Activated CD8-positive, alpha-beta T cell treated with anti-CD3 and anti-CD28 coated beads for 36 hours (primary cell): ENCODE measurements around the gene MPV17L. TPM values are rescaled to one million over a fixed set of nuclear protein-coding genes. Genes with fewer than 3 reads are reported as not detected.
"Not testable (repeated sequence)": the region's sequence is repeated elsewhere in the genome, so short reads cannot be mapped to it uniquely, and the experiment has no call there.

Experiments
- ATAC-seq: fragments of 200-7000 bp; cut with Tn5 transposase; one replicate; pipeline ENCODE4 v1.10.0; 2021; ENCODE audit warnings: mild to moderate bottlenecking, moderate library complexity
- CTCF ChIA-PET: fragments of 350-600 bp; sonication (Branson Sonifier 250); formaldehyde crosslinking; loops from one replicate; lab custom pipeline; 2021; ENCODE audit warnings: antibody characterized with exemption; lab: Charles Lee
- POLR2A ChIA-PET: fragments of 350-600 bp; sonication (Branson Sonifier 250); formaldehyde crosslinking; loops from one replicate; lab custom pipeline; 2021; ENCODE audit warnings: antibody characterized with exemption; lab: Charles Lee
- DNase-seq: peaks from one replicate; pipeline ENCODE4 v3.0.0-alpha.2; 2020
- H3K27ac Mint-ChIP-seq: one replicate; pipeline ENCODE4 v1.8.0; 2021; ENCODE audit warnings: mild to moderate bottlenecking, mixed read lengths
- H3K27me3 Mint-ChIP-seq: one replicate; pipeline ENCODE4 v1.8.0; 2021; ENCODE audit warnings: mixed read lengths
- H3K36me3 Mint-ChIP-seq: one replicate; pipeline ENCODE4 v1.8.0; 2021; ENCODE audit warnings: low read depth, mixed read lengths
- H3K4me1 Mint-ChIP-seq: one replicate; pipeline ENCODE4 v1.8.0; 2021; ENCODE audit warnings: low read depth, mixed read lengths
- H3K4me3 Mint-ChIP-seq: one replicate; pipeline ENCODE4 v1.8.0; 2021; ENCODE audit warnings: mild to moderate bottlenecking, moderate library complexity, mixed read lengths
- H3K9me3 Mint-ChIP-seq: one replicate; pipeline ENCODE4 v1.8.0; 2021; ENCODE audit warnings: mixed read lengths
- intact Hi-C: fragments of 100-400 bp; cut with micrococcal nuclease; formaldehyde crosslinking; loops from one replicate; pipeline ENCODE4 v1.10.0; 2022
- total RNA-seq, 2 experiments: library from RNA; stranded (reverse); gene quantifications; one replicate each; pipeline ENCODE4 v1.2.3, GENCODE V29; 2021

MPV17L gene
- under 1 TPM; 0.20 to 0.47 TPM for total RNA-seq

GRCh38 chr16:15395631-15396508 lies at the start of gene MPV17L:
Gene MPV17L, plus strand, starts transcription at chr16:15395754. Its CDS starts 144 bp downstream, at chr16:15395898.
- peak; percentile 14 for DNase-seq
- H3K4me1 Mint-ChIP-seq, H3K36me3 Mint-ChIP-seq, CTCF ChIA-PET, intact Hi-C loops, H3K27ac Mint-ChIP-seq, POLR2A ChIA-PET, H3K9me3 Mint-ChIP-seq: not testable (repeated sequence)
- Mint-ChIP-seq H3K27me3 (peaks cover 20% of the 10 kb centered on the region), H3K4me3 (peak within 1 kb of the TSS; percentile 41)
- ATAC-seq = peak; percentile 53

- H3K27me3 Mint-ChIP-seq, H3K9me3 Mint-ChIP-seq, DNase-seq, H3K4me3 Mint-ChIP-seq, CTCF ChIA-PET, H3K4me1 Mint-ChIP-seq, POLR2A ChIA-PET, H3K27ac Mint-ChIP-seq, intact Hi-C loops, H3K36me3 Mint-ChIP-seq, ATAC-seq: not testable (repeated sequence)
Observed at GRCh38 chr16:15348721-15349120, 46.8 kb upstream of the MPV17L start.

GRCh38 chr16:15351251-15351650 lies 44.3 kb upstream of the MPV17L start:
- not testable (repeated sequence) for H3K9me3 Mint-ChIP-seq, H3K27me3 Mint-ChIP-seq, H3K4me3 Mint-ChIP-seq

GRCh38 chr16:15351745-15352144 lies 43.8 kb upstream of the MPV17L start:
- H3K27ac Mint-ChIP-seq, ATAC-seq, CTCF ChIA-PET, H3K36me3 Mint-ChIP-seq, H3K27me3 Mint-ChIP-seq, H3K4me3 Mint-ChIP-seq, intact Hi-C loops, POLR2A ChIA-PET, DNase-seq, H3K4me1 Mint-ChIP-seq, H3K9me3 Mint-ChIP-seq: not testable (repeated sequence)

More at GRCh38 chr16:15351251-15351650, 44.3 kb upstream of the MPV17L start:
- intact Hi-C loops, H3K4me1 Mint-ChIP-seq, H3K36me3 Mint-ChIP-seq, ATAC-seq, DNase-seq, POLR2A ChIA-PET, CTCF ChIA-PET, H3K27ac Mint-ChIP-seq: not testable (repeated sequence)

GRCh38 chr16:15352852-15353251 lies 42.7 kb upstream of the MPV17L start:
- H3K4me1 Mint-ChIP-seq, CTCF ChIA-PET, DNase-seq, POLR2A ChIA-PET, ATAC-seq, H3K36me3 Mint-ChIP-seq, H3K27me3 Mint-ChIP-seq, intact Hi-C loops, H3K27ac Mint-ChIP-seq, H3K4me3 Mint-ChIP-seq, H3K9me3 Mint-ChIP-seq: not testable (repeated sequence)

GRCh38 chr16:15354846-15355245 lies 40.7 kb upstream of the MPV17L start:
- H3K4me3 Mint-ChIP-seq, H3K27me3 Mint-ChIP-seq, H3K9me3 Mint-ChIP-seq, H3K27ac Mint-ChIP-seq, POLR2A ChIA-PET, DNase-seq, H3K4me1 Mint-ChIP-seq, CTCF ChIA-PET, ATAC-seq, intact Hi-C loops, H3K36me3 Mint-ChIP-seq: not testable (repeated sequence)

GRCh38 chr16:15357495-15357894 lies 38.1 kb upstream of the MPV17L start:
- CTCF ChIA-PET, ATAC-seq: not testable (repeated sequence)

GRCh38 chr16:15378194-15378593 lies 17.4 kb upstream of the MPV17L start, which contains the start of gene NPIPA5:
Gene NPIPA5, minus strand, starts transcription at chr16:15378294. Its CDS starts 0 bp downstream, at chr16:15378294.
- H3K27me3 Mint-ChIP-seq, H3K4me3 Mint-ChIP-seq, H3K36me3 Mint-ChIP-seq, POLR2A ChIA-PET, H3K9me3 Mint-ChIP-seq, H3K27ac Mint-ChIP-seq, intact Hi-C loops, CTCF ChIA-PET, ATAC-seq, DNase-seq, H3K4me1 Mint-ChIP-seq: not testable (repeated sequence)

More at GRCh38 chr16:15357495-15357894, 38.1 kb upstream of the MPV17L start:
- intact Hi-C loops, H3K4me1 Mint-ChIP-seq, H3K27ac Mint-ChIP-seq, POLR2A ChIA-PET, H3K4me3 Mint-ChIP-seq, H3K9me3 Mint-ChIP-seq, DNase-seq, H3K36me3 Mint-ChIP-seq, H3K27me3 Mint-ChIP-seq: not testable (repeated sequence)

GRCh38 chr16:15382810-15383209 lies 12.7 kb upstream of the MPV17L start:
- H3K27ac Mint-ChIP-seq, H3K36me3 Mint-ChIP-seq, H3K27me3 Mint-ChIP-seq, ATAC-seq, DNase-seq, POLR2A ChIA-PET, CTCF ChIA-PET, H3K9me3 Mint-ChIP-seq, H3K4me1 Mint-ChIP-seq, intact Hi-C loops, H3K4me3 Mint-ChIP-seq: not testable (repeated sequence)

GRCh38 chr16:15388060-15388459 lies 7.5 kb upstream of the MPV17L start:
- CTCF ChIA-PET, ATAC-seq, POLR2A ChIA-PET, H3K36me3 Mint-ChIP-seq, H3K9me3 Mint-ChIP-seq, H3K27ac Mint-ChIP-seq, H3K4me1 Mint-ChIP-seq, intact Hi-C loops, H3K27me3 Mint-ChIP-seq, H3K4me3 Mint-ChIP-seq, DNase-seq: not testable (repeated sequence)

GRCh38 chr16:15389916-15390315 lies 5.6 kb upstream of the MPV17L start:
- POLR2A ChIA-PET, H3K36me3 Mint-ChIP-seq, H3K27me3 Mint-ChIP-seq, DNase-seq, H3K4me1 Mint-ChIP-seq, H3K27ac Mint-ChIP-seq, H3K9me3 Mint-ChIP-seq, H3K4me3 Mint-ChIP-seq, CTCF ChIA-PET, intact Hi-C loops, ATAC-seq: not testable (repeated sequence)

- CTCF ChIA-PET, H3K9me3 Mint-ChIP-seq, POLR2A ChIA-PET, H3K4me3 Mint-ChIP-seq, intact Hi-C loops, ATAC-seq, H3K36me3 Mint-ChIP-seq, H3K4me1 Mint-ChIP-seq, DNase-seq, H3K27ac Mint-ChIP-seq: not testable (repeated sequence)
- H3K27me3 Mint-ChIP-seq = peaks cover 18% of the 10 kb centered on the region
Observed at GRCh38 chr16:15393025-15393424, 2.5 kb upstream of the MPV17L start.
